Endothelial cell of umbilical vein (primary cell): ENCODE data around the gene COG5.

ENCODE experiments used
- EZH2 ChIP-seq: IDR thresholded peaks from 2 replicates; pipeline ENCODE4 v1.6.1; 2012; ENCODE audit warnings: borderline replicate concordance, low read depth, mild to moderate bottlenecking, moderate library complexity, low read length, inconsistent platforms; ENCODE audit not compliant: severe bottlenecking
- FOS ChIP-seq: IDR thresholded peaks from 2 replicates; pipeline ENCODE4 v1.6.1; 2011; ENCODE audit warnings: mild to moderate bottlenecking, low read length, moderate library complexity, borderline replicate concordance; ENCODE audit not compliant: insufficient read depth
- GATA2 ChIP-seq: IDR thresholded peaks from 2 replicates; pipeline ENCODE4 v1.7.0; 2011; ENCODE audit warnings: low read depth, mild to moderate bottlenecking, moderate library complexity, mixed read lengths, low read length; ENCODE audit not compliant: insufficient read length, insufficient read depth
- JUN ChIP-seq: IDR thresholded peaks from 2 replicates; pipeline ENCODE4 v1.6.1; 2011; ENCODE audit warnings: borderline replicate concordance, low read depth; ENCODE audit not compliant: insufficient read length, insufficient read depth
- MAX ChIP-seq: IDR thresholded peaks from 2 replicates; pipeline ENCODE4 v1.6.1; 2011; ENCODE audit not compliant: insufficient read depth, insufficient read length
- MYC ChIP-seq: IDR thresholded peaks from one replicate; pipeline ENCODE4 v1.6.1; 2011; ENCODE audit warnings: mild to moderate bottlenecking, low read depth, low read length
- POLR2A ChIP-seq: IDR thresholded peaks from 2 replicates; pipeline ENCODE4 v1.6.1; 2012; ENCODE audit warnings: low read depth, mild to moderate bottlenecking, control low read depth, low read length
- POLR2AphosphoS5 ChIP-seq: IDR thresholded peaks from 2 replicates; pipeline ENCODE4 v1.6.1; 2012; ENCODE audit warnings: low read depth, mild to moderate bottlenecking, control low read depth, low read length, moderate library complexity; ENCODE audit not compliant: insufficient read depth
- TF ChIP-seq, protein P1 (sequence below), 2 donors: IDR thresholded peaks; 1 replicate in 1 of 2; 2 replicates in 1 of 2; pipeline ENCODE4 v1.5.1; 2011; ENCODE audit warnings: low read length in 2 of 2, mild to moderate bottlenecking in 2 of 2, moderate library complexity in 2 of 2, control low read depth in 1 of 2, inconsistent platforms in 1 of 2, low read depth in 1 of 2; ENCODE audit not compliant: insufficient read depth in 1 of 2; ENCODE audit errors: extremely low read depth in 1 of 2

GRCh38 chr7:107592361-107593024 lies 28.8 kb upstream of the COG5 start:
- no peak for TF ChIP-seq EZH2
- TF ChIP-seq, protein P1, sequence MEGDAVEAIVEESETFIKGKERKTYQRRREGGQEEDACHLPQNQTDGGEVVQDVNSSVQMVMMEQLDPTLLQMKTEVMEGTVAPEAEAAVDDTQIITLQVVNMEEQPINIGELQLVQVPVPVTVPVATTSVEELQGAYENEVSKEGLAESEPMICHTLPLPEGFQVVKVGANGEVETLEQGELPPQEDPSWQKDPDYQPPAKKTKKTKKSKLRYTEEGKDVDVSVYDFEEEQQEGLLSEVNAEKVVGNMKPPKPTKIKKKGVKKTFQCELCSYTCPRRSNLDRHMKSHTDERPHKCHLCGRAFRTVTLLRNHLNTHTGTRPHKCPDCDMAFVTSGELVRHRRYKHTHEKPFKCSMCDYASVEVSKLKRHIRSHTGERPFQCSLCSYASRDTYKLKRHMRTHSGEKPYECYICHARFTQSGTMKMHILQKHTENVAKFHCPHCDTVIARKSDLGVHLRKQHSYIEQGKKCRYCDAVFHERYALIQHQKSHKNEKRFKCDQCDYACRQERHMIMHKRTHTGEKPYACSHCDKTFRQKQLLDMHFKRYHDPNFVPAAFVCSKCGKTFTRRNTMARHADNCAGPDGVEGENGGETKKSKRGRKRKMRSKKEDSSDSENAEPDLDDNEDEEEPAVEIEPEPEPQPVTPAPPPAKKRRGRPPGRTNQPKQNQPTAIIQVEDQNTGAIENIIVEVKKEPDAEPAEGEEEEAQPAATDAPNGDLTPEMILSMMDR (IDR thresholded peaks at IDR 0.05; ENCODE audit: extremely low read depth in 1 of 2, insufficient read depth in 1 of 2, low read depth in 1 of 2, low read length in 2 of 2), result no peak
- no peak for TF ChIP-seq POLR2AphosphoS5
- no peak for TF ChIP-seq MAX
- no peak for TF ChIP-seq JUN
- TF ChIP-seq POLR2A, result no peak
- no peak for TF ChIP-seq MYC
- no peak for TF ChIP-seq GATA2
- TF ChIP-seq FOS, result no peak
